HFFc6 (cell line): ENCODE measurements around the gene PCSK1N. TPM values are rescaled to one million over a fixed set of nuclear protein-coding genes. Genes with fewer than 3 reads are reported as not detected.

Source experiments
- DNase-seq: peaks from one replicate; pipeline ENCODE4 v3.0.0-alpha.2; 2018
- H3K27ac Mint-ChIP-seq: 2 replicates; pipeline ENCODE4 v1.8.0; 2020; ENCODE audit warnings: mild to moderate bottlenecking, mixed read lengths
- H3K27me3 Mint-ChIP-seq: 2 replicates; pipeline ENCODE4 v1.8.0; 2021; ENCODE audit warnings: mild to moderate bottlenecking, moderate library complexity, mixed read lengths; ENCODE audit not compliant: insufficient read depth
- H3K36me3 Mint-ChIP-seq: 2 replicates; pipeline ENCODE4 v1.8.0; 2021; ENCODE audit warnings: low read depth, mixed read lengths
- H3K4me1 Mint-ChIP-seq: 2 replicates; pipeline ENCODE4 v1.8.0; 2020; ENCODE audit warnings: low read depth, mixed read lengths
- H3K4me3 Mint-ChIP-seq: 2 replicates; pipeline ENCODE4 v1.8.0; 2020; ENCODE audit warnings: mild to moderate bottlenecking, moderate library complexity, mixed read lengths
- H3K9me3 Mint-ChIP-seq: 2 replicates; pipeline ENCODE4 v1.8.0; 2020; ENCODE audit warnings: mild to moderate bottlenecking, mixed read lengths
- total RNA-seq, 6 experiments: library from RNA; stranded (reverse); fragmentation: NEBNext Ultra II Directional; extraction: Animal tissue kit (Norgen Biotek cat#: 25700); gene quantifications; 2 replicates in 1 of 6; 3 replicates in 5 of 6; pipeline ENCODE4 v1.2.3, GENCODE V29; 2021
- TF ChIP-seq, protein P1 (sequence below): fragments of 200-600 bp; sonication (generic); IDR thresholded peaks from 2 replicates; pipeline ENCODE4 v1.5.0; 2021; ENCODE audit warnings: antibody characterized with exemption, mild to moderate bottlenecking

The PCSK1N gene
- total RNA-seq, 6 experiments from 2014 or later: not detected

DNA sequence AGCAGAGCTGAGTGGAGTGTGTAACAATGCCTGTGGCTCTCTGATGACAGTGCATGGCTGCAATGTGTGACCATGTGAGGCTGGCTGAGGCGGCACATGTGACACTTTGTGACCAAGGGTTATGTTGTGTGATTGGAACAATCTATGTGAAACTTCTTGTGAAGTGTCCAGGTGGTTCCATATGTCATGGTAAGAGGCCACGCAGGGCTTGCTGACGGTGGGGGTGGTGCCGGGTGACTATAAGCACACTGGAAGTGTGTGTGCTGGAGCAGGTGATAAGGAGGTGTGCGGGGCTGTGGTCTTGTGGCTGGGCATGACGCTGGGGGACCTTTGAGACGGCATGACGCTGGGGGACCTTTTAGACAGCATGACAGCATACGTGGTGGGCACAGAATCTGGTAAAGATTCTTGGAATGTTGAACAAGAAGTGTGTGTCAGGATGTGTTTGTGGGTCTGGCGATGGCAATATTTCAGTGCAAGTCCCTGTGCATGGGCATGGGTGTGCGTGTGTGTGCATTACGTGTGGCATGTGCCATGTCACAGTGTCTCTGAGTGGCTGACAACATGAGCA, 41.0 kb downstream of the PCSK1N start:
- no peaks in the 10 kb centered on the region for H3K36me3 Mint-ChIP-seq
- H3K27me3 Mint-ChIP-seq: peaks cover 5% of the 10 kb centered on the region
- peak overlapping the region; percentile 14; the same call in 1 of the 2 replicates for H3K27ac Mint-ChIP-seq
- H3K9me3 Mint-ChIP-seq: no peaks in the 10 kb centered on the region
- no peak for DNase-seq
- peaks cover 18% of the 10 kb centered on the region for H3K4me1 Mint-ChIP-seq
- TF ChIP-seq, protein P1, sequence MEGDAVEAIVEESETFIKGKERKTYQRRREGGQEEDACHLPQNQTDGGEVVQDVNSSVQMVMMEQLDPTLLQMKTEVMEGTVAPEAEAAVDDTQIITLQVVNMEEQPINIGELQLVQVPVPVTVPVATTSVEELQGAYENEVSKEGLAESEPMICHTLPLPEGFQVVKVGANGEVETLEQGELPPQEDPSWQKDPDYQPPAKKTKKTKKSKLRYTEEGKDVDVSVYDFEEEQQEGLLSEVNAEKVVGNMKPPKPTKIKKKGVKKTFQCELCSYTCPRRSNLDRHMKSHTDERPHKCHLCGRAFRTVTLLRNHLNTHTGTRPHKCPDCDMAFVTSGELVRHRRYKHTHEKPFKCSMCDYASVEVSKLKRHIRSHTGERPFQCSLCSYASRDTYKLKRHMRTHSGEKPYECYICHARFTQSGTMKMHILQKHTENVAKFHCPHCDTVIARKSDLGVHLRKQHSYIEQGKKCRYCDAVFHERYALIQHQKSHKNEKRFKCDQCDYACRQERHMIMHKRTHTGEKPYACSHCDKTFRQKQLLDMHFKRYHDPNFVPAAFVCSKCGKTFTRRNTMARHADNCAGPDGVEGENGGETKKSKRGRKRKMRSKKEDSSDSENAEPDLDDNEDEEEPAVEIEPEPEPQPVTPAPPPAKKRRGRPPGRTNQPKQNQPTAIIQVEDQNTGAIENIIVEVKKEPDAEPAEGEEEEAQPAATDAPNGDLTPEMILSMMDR: no peak
- H3K4me3 Mint-ChIP-seq: no peak overlapping the region

DNA sequence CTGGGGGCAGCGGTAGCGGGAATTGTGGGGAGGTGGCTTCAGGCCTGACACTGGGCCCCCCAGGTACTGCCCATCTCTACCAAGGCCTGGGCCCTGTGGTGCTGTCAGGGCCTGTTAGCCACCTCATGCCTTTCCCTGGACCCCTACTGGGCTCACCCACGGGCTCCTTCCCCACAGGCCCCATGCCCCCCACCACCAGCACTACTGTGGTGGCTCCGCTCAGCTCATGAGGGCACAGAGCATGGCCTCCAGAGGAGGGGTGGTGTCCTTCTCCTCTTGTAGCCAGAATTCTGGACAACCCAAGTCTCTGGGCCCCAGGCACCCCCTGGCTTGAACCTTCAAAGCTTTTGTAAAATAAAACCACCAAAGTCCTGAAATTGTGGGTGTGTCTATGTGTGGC, 41.5 kb downstream of the PCSK1N start:
- H3K27ac Mint-ChIP-seq: no peak overlapping the region; the same call in 1 of the 2 replicates
- DNase-seq: no peak
- no peaks in the 10 kb centered on the region for H3K36me3 Mint-ChIP-seq
- H3K4me1 Mint-ChIP-seq: peaks cover 18% of the 10 kb centered on the region
- H3K9me3 Mint-ChIP-seq: no peaks in the 10 kb centered on the region
- H3K4me3 Mint-ChIP-seq: no peak overlapping the region
- H3K27me3 Mint-ChIP-seq: peaks cover 5% of the 10 kb centered on the region
- TF ChIP-seq, protein P1: no peak

DNA sequence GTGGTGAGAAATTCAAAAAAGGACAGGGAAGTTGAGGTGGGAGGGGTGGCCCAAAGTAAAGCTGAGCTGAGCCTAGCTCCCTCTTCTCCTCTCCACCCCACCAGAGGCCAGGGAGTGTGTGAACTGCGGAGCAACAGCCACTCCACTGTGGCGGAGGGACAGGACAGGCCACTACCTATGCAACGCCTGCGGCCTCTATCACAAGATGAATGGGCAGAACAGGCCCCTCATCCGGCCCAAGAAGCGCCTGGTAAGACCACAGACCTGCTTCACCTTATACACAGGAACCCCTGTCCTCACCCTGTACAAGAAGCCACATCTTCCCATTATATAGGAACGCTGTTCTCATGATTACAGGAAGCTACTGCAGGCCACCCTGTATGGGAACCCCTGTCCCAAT, 43.2 kb downstream of the PCSK1N start:
- no peak overlapping the region for H3K27ac Mint-ChIP-seq

DNA sequence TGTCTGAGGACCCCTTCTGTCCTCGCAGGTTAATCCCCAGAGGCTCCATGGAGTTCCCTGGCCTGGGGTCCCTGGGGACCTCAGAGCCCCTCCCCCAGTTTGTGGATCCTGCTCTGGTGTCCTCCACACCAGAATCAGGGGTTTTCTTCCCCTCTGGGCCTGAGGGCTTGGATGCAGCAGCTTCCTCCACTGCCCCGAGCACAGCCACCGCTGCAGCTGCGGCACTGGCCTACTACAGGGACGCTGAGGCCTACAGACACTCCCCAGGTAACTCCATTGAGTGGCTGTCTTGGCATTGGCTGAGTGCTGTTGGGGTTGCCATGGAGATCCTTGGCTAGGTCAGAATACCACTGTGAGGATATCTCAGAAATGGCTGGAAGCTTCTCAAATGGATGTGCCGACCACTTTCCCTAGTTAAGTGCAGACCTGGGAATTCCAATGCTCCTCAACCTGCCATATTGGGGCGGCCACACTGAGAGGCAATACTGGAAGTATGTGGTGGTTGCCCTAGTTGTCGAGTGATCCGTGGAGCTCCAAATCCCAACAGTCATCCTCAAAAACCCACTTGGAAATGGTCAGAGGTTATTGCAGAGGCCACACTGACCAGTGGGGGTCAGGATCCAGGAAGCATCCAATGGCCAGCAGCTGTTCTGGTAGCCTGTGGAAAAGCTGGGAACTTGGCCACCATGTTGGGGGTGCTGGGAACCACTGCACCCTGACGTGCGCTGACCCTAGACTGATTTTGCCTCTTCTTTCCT, 44.2 kb downstream of the PCSK1N start:
- Mint-ChIP-seq H3K36me3 (no peaks in the 10 kb centered on the region), H3K9me3 (no peaks in the 10 kb centered on the region), H3K27me3 (peaks cover 18% of the 10 kb centered on the region), H3K4me3 (no peak overlapping the region), H3K27ac (no peak overlapping the region), H3K4me1 (peaks cover 18% of the 10 kb centered on the region)
- TF ChIP-seq, protein P1: no peak
- DNase-seq: no peak

More for the DNA sequence above, 43.2 kb downstream of the PCSK1N start:
- Mint-ChIP-seq H3K9me3 (no peaks in the 10 kb centered on the region), H3K4me3 (no peak overlapping the region), H3K36me3 (no peaks in the 10 kb centered on the region), H3K27me3 (peaks cover 13% of the 10 kb centered on the region), H3K4me1 (peaks cover 18% of the 10 kb centered on the region)
- TF ChIP-seq, protein P1: no peak
- no peak for DNase-seq

DNA sequence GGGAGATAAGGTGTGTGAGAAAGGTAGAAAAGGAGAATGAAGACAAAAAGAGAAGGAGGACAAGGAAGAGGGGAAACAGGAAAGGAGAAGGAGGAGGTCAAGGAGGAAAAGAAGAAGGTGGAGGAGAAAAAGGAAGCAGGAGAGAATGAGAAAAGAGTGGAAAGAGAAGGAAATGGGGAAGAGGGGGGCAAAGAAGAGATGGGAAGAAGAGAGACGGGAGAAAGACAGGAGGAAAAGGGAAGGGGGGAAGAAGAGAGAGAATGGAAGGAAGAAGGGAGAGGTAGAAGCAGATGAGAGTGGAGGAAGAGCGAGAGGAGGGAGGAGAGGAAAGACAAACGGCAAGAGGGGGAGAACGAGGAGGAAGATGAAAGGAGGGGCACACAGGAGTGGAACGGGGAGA, 44.9 kb downstream of the PCSK1N start:
- Mint-ChIP-seq H3K27ac (no peak overlapping the region), H3K36me3 (no peaks in the 10 kb centered on the region), H3K4me1 (peaks cover 14% of the 10 kb centered on the region), H3K9me3 (no peaks in the 10 kb centered on the region), H3K4me3 (no peak overlapping the region), H3K27me3 (peaks cover 18% of the 10 kb centered on the region)
- no peak for DNase-seq
- TF ChIP-seq, protein P1: no peak
